Measurements from ENCODE around the gene SNN.
A peak's percentile ranks its signal among the peaks of the same experiment; 100 is the strongest.

The SNN gene

DNA sequence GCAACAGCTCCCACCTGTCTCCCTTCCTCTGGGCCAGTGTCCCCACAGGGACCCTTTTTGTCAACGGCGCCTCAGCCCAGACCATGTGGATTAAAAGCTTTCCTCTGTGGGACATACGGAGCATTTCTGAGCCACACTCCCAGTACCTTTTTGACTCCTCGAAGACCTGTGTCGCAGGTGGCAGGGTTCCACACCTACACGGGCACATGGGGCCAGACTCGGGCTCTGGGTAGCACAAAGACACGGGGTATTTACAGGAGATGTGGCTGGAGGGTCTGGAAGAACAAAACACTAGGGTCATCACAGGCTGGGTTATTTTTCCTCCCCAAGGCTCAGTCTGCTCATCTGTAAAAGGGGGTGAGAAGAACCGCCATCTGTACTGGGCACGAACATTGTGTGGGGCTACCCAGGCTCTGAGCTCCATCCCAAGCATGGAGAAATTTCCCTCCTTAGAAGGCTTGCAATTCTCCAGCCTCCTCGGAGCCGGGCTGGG lies 32.5 kb upstream of the SNN start:
- DNase-seq = no peak

DNA sequence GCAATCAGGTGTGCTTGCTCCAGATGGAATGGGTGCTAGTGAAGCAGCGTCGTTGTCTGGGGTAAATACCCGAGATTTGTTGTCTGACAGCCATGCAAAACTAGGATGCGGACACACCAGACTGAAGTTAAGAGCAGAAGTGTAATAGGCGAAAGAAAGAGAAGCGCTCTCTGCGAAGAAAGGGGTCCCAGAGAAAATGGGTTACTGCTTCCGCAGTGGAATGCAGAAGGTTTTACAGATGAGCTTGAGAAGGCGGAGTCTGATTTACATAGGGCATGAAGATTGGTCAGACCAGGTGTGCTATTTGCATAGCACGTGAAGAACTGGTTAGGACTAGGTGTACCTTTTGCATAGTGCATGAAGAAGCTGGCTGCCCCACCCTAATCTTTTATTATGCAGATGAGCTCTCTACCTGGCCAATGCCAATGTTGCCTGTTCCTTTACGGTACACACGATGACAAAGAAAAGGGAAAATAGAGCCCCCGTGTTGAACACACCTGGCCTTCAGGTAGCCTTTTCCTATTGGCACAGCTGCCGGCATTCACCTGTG lies 32.0 kb upstream of the SNN start:
- DNase-seq = no peak

DNA sequence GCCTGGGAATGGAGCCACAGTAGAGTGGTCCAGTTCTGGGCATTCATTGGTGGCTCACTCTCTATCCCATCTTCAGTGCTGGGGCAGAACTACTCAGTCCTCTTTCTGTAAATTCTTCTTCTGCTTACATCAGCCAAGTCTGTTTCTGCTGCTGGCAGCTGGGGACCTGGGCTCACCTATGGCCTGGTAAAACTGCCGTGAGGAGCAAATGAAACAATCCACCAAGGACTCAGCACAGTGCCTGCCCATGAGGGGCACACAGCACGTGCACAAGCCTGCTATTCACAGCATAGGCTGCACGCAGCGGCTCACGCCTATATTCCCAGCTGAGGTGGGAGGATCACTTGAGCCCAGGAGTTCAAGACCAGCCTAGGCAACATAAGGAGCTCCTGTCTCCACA lies 30.9 kb upstream of the SNN start:
- DNase-seq = no peak

DNA sequence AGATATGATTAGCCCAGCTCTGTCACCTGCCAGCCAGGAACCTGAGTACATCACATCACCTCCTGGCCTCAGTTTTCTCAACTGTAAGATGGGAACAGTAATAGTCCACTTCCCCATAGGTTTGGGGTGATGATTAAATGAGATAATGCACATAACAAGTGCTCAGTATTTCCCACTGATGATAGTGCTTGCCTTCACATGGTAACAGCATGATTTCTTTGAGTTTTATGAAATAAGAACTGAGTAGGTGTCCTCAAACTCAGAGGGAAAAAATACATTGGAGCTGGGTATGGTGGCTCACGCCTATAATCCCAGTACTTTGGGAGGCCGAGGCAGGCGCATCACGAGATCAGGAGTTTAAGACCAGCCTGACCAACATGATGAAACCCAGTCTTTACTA lies 30.1 kb upstream of the SNN start:
- DNase-seq = no peak

DNA sequence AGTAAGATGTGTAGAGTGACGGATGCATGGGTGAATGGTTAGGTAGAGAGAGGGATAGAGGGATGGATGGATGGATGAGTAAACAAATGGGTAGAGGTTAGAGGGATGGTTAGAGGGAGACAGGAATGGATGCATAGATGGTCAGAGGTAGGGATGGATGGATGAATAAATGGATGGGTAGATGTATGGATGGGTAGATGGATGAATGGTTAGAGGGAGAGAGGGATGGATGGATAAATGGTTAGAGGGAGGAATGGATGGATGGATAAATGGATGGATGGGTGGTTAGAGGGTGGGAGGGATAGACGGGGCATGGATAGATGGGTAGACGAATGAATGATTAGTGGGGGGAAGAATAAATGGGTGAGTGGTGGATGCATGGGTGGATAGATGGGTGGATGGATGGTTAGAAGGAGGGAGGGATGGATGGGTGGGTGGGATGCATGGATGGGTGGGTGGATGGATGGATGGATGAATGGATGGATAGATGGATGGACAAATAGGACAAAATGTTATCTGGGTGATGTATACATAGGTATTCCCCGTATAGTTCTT lies 29.2 kb upstream of the SNN start:
- no peak for DNase-seq

DNA sequence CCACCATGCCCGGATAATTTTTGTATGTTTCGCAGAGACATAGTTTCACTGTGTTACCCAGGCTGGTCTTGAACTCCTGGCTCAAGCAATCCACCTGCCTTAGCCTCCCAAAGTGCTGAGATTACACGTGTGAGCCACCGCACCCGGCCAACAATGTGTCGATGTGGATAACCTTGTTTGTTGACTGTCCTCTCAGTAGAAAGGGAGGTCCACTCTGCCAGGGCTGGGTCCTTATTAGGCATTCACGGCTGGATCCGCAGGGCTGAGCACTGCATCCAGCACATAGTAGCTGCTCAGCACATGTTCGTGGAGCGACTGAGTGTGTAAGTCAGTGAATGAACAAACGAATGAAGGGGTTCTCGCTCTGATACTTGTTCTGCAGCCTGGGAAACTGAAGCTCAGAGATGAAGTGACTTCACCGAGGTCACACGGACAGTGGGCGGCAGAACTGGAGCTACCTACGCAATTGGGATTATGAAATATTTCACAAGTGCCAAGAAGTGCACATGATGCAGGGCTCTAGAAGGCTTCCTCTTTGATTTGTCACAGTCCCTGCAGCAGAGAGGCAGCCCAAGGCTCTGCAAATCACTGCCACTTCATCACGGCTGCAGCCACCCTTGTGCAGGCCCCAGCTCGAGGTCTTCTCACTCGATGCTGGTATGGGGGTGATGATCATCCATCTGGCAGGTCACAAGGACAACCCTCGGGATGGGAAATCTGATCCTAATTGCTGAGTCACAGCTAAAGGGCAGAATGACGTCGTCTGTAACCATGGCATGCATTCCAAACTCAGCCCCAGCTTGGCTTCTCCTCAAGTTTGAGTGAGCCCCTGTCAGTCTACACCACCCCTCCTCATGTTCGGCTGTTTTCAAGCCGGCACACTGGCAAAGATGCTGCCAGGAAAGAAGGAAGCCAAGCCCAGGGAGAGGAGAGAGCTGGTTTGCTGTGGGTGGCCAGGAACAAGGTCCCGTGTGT lies 28.0 kb upstream of the SNN start:
- DNase-seq = no peak

DNA sequence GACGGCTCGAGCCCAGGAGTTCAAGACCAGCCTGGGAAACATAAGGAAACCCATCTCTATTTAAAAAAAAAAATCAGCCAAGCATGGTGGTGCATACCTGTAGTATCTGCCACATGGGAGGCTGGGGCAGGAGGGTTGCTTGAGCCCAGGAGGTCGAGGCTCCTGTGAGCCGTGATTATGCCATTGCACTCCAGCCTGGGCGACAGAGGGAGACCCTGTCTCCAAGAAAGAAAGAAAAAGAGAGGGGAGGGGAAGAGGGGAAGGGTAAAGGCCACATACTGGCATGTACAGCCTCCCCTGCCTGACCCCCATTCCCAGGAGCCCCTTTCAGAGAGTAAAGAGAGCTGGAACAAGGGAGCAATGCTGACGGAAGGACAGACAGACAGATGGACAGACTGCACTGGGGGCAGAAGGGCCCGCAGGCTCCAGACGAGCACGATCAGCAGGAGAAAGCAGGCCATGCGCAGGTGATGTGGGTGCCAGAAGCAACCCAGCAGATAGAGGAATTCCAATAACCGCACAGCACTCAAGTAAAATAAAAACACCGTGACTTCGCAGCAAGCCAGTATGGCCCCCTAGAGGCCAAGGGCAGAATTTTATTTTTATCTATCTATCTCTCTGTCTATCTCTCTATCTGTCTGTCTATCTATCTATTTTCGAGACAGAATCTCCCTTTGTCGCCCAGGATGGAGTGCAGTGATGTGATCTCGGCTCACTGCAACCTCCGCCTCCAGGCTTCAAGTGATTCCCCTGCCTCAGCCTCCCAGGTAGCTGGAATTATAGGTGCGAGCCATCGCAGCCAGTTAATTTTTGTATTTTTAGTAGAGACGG lies 27.1 kb upstream of the SNN start:
- DNase-seq = no peak

DNA sequence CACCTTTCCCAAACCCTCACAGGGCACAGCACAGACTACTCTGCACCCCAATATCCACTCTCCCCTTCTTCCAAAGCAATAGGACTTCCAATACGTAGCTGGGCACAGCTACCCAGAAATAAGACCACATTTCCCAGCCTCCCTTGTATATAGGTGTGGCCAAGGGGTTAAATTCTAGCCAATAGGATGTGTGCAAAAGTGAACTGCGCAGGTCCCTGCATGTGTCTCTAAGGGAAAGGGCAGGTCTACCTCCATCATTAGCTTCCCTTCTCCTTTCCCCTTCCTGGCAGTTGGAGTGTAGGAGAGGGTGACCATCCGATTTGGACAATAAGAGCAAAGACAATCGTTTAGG lies 25.5 kb upstream of the SNN start:
- DNase-seq = no peak

DNA sequence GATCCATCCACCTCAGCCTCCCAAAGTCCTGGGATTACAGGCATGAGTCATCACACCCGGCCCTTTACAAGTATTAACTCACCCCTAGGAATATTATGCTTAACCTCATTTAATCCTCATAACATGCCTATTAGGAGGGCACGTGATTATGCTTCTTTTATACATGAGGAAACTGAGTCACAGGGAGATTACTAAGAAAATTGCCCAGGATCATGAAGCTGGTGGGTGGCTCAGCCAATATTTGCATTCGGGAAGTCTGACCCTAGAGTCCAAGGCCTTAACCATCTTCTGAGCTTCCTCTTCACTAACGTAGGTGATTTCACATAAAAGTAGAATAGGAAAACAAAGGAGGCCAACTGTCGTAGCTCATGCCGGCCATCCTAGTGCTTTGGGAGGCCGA lies 19.0 kb upstream of the SNN start:
- DNase-seq = no peak

DNA sequence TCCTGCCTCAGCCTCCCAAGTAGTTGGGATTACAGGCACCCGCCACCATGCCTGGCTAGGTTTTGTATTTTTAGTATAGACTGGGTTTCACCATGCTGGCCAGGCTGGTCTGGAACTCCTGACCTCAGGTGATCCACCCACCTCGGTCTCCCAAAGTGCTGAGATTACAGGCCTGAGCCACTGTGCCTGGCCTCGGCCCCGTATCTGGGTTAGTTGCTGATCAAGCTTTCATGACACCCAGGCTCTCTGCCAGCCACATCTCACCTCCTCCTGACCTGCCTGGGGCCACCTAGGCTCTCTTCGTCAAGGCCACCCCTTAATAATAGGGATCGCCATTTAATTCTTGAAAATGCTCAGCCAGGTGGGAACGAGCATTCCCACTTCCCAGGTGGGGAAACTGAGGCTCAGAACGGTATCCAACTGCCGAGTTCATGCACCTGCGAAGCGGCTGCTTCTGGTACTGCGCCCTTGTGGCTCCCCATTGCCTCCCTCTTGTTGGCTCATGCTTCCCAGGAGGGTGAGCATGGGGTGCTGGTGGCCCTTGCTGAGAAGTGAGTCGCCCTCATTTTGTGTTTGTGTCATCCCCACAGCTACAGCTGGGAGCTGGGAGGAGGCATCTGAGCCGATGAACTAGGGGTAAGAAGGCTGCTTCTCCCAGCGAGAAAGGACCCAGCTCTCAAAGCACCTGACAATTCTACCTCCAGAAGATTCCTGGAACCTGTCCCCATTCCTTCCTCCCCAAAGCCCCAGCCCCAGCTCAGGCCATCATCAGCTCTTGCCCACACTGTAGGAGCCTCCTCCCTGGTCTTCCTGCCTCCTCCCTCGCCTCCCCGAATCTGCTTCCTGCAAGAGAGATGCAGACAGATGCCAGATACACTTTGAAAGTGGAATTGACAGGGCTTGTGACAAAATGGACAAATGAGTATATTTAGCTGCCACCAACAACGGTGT lies 17.3 kb upstream of the SNN start:
- DNase-seq = no peak

DNA sequence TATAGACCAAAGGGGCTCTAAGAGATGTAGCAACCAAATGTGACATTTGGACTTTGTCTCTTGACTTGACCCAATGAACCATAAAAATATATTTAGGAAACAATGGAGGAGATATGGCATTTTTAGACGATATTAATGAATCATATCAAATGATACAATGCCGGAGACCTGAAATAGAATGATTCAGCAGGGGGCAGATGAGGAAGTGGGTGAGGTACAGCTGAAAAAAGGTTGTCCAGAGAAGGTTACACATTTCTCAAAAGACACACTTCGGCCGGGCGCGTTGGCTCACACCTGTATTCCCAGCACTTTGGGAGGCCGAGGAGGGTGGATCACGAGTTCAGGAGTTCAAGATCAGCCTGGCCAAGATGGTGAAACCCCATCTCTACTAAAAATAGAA lies 16.5 kb upstream of the SNN start:
- DNase-seq = no peak

DNA sequence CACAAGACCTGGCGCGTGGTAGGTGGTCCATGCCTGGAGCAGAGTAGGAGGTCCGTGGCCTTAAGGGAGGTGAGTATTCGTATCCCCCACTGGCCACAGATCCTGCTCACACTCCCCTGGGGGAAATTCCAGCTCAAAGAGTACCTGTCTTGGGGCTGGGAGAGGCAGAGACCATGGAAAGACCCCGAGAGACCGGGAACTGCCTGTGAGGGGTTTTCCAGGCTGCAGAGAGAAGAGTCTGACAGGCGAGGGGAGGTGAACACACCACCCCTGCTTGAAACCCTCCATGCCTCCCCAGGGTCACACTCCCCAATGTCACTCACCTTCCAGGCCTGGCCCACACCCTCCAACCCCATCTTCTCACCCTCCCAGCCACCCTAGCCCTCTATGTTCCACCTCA lies 12.6 kb upstream of the SNN start:
- no peak for DNase-seq

DNA sequence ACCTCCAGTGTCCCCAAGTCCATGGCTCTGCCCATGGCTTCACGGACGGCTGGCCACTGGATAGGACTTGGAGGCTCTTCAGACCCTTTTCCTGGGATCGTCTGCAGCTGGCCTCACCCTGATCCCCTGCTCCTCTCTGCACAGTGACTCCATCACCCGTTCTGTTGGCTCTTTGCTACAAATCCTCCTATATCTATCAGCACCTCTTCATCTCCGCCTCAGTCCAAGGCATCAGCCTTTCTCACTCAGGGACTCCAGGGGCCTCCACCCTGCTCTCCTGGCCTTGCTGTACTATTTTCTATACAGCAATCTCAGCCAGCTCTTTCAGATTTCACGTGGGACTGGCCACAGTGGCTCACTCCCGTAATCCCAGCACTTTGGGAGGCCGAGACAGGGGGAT lies 10.7 kb upstream of the SNN start:
- DNase-seq = no peak

DNA sequence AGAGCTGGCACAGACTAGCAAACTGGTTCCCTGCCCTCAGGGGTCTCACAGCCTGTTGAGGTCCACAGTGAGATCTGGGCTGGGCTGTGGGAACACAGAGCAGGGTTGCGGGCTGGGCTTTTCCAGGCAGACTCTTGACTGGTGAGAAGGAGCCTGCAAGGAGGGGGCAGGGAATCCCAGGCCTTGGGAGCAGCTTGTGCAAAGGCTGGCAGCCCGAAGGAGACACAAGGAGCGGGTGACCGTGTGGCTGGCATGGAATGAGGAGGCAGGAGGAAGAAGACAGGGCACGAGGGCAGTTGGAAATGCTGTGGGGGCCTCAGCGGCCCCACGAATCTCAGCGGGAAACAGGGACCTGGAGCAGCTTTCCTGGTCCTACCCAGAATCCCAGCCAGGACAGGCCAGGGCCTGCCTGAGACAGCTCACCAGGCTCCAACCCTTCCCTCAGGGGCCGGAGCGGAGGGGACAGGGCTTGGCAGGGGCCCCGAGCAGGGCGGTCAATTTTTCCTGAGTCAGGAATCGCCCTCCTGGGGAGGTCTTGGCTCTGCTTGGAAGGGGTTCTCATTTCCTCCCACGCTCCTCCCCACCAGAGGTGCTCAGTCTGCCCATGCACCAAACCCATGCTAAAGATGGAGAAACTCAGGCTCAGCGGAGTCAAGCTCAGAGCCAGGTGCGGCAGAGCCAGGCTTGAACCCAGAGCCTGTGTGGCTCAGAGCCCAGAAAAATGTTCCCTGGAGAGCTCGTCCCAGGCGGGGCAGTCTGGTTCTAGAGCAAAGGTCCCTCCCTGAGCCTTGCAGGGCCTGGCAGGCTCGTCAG lies 9.2 kb upstream of the SNN start:
- DNase-seq = no peak

DNA sequence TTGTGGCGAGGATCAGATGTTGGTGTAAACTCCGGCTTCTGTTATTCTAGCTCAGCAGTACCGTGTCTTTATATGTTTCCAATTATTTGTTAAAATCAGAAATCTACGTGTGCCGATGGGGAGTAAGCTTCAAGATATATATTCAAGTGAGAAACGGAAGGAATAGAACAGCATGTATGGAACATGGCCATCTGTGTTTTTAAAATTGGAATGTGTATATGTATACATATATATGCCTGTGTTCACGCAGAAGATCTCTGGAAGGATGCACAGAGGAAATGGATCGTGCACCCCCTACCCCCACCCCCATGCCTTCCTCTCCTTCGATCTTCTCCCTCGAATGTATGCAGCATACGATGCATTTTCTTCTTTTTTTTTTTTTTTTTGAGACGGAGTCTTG lies 7.7 kb upstream of the SNN start:
- DNase-seq = no peak

DNA sequence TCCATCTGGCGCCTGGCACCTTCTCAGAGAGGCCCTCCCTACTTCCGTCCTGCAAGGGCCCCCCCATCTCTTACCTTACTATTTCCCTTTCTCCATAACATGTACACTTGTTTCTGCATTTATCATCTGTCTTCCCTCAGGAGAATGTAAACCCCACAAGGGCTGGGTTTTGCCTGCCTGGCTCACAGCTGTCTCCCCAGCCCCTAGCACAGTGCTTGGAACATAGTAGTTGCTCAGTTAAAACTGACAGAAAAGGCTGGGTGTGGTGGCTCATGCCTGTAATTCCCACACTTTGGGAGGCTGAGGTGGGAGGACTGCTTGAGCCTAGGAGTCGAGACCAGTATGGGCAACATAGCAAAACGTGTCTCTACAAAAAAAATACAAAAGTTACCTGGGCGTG lies 5.7 kb upstream of the SNN start:
- DNase-seq = no peak

DNA sequence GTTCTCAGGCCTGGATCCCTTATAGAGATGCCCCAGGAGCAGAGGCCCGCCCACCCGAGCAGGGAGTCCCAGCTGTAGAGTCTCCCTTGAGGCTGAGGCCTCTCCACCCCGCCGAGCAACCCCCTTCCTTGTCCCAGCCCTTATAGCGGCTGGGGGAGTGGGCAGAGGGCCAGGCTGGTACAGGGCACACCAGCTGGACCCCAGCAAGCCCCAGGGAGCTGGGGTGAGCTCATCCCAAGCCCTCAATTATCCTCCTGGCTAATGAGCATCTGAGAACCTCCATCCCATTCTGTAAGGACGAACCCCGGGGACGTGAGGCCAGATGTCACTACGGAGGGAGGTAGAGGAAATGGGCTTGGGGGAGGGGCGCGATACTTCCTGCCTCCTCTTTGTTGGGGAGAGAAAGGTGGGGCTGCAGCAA lies 3.2 kb upstream of the SNN start:
- peak; percentile 50 to 57 for DNase-seq

DNA sequence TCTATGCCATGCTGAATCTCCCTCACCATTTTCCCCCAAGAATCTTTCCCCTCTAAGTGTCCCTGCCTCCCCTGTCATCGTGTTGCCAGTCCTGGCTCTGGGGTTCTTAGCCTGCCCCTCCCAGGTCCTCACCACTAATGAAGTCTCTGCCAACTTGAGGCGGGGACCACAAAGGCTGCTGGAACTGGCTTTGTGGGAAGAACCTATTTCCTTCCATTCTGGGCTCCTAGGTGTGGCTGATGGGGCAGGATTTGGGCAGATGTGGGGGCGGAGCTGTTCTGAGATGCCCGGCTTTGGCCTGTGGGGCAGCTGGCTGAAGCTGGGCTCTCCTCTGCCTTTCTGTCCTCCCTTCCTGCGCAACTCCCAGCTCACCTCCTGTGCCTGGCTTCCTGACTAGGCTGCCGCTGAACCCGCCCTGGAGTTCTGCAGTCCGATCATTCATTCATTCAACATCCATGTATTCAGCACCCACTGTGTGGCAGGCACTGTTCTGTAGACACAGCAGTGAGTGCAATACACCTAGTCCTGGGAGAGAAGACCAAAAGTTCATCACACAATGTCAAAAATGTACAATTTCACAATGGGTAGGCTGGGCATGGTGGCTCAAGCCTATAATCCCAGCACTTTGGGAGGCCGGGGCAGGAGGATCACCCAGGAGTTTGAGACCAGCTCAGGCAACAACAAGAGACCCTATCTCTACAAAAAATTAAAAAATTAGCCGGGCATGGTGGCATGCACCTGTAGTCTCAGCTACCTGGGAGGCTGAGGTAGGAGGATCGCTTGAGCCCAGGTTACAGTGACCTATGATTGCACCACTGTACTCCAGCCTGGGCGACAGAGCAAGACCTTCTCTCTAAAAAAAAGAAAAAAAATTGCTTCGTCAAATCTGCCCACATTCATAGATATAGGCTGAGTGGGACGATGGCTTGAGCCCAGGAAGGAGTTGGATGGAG lies 1.9 kb upstream of the SNN start:
- no peak for DNase-seq

DNA sequence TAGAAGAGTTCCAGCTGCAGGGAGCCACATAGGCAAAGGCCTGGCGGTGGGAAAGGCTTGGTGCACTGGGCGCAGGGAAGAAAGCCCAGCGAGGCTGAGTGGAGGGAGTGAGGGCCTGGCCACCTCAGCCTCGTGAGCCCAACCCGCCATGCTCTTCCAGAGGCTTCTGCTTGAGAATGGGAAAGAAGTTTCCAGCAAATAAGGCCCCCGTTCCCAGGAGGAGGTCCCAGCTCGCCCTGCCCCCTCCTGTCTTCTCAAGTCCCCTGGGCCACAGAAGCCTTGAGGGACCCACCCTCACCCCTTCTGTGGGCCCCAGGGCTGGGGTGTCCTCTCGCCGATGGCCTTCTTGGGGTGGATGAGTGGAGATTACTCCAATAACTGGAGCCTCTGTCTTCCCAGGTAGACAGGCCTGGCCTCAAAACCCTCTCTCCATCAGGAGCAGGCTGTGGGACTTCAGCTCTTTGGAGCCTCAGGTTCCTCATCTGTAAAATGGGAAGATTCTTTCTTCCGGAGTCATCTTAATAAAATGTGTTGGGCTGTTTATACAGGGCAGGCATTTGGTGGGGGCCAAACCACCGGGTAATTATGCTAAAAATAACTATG lies 933 bp upstream of the SNN start:
- DNase-seq = no peak
